ENCODE measurements around the gene AXIN1.
"Not testable (repeated sequence)": the region's sequence is repeated elsewhere in the genome, so short reads cannot be mapped to it uniquely, and the experiment has no call there.

The AXIN1 gene

GRCh38 chr16:352547-353403 is at the start of gene AXIN1:
AXIN1 (minus strand) TSS chr16:352723; CDS start chr16:347025, 5,698 bp downstream.
- peak; percentile 100 for DNase-seq

- peak; percentile 96 for DNase-seq
Observed at GRCh38 chr16:401468-402348, 49.2 kb upstream of the AXIN1 start, which contains the start of gene DECR2. DECR2 (plus strand) TSS chr16:401885; CDS start chr16:401964, 79 bp downstream.

- no peak for DNase-seq
Observed at GRCh38 chr16:400061-400591, 47.6 kb upstream of the AXIN1 start.

GRCh38 chr16:399340-400019 is 47.0 kb upstream of the AXIN1 start:
- DNase-seq = no peak

- no peak for DNase-seq
Observed at GRCh38 chr16:398561-399339, 46.2 kb upstream of the AXIN1 start.

- no peak for DNase-seq
Observed at GRCh38 chr16:397736-398332, 45.3 kb upstream of the AXIN1 start.

GRCh38 chr16:397135-397661 is 44.7 kb upstream of the AXIN1 start, which contains the start of gene NME4:
NME4 (plus strand) TSS chr16:397199; CDS start chr16:397223, 24 bp downstream.
- DNase-seq = no peak

GRCh38 chr16:396605-397004 is 44.1 kb upstream of the AXIN1 start:
- DNase-seq = no peak

GRCh38 chr16:396199-396598 is 43.7 kb upstream of the AXIN1 start:
- no peak for DNase-seq

GRCh38 chr16:392450-393030 is 40.0 kb upstream of the AXIN1 start:
- DNase-seq = peak; percentile 34

- DNase-seq = peak; percentile 86
Observed at GRCh38 chr16:391885-392335, 39.4 kb upstream of the AXIN1 start.

GRCh38 chr16:389352-389751 is 36.8 kb upstream of the AXIN1 start:
- no peak for DNase-seq

GRCh38 chr16:387761-388666 is 35.5 kb upstream of the AXIN1 start:
- not testable (repeated sequence) for DNase-seq

GRCh38 chr16:386641-387156 is 34.2 kb upstream of the AXIN1 start:
- no peak for DNase-seq

GRCh38 chr16:383326-384051 is 31.0 kb upstream of the AXIN1 start:
- DNase-seq = peak; percentile 34

GRCh38 chr16:381789-382717 is 29.5 kb upstream of the AXIN1 start, which contains the start of gene PGAP6:
PGAP6 (minus strand) TSS chr16:381978; CDS start chr16:381821, 157 bp downstream.
- peak; percentile 48 for DNase-seq
